ENCODE data around the gene KRTAP10-11.
"Not testable (repeated sequence)": the region's sequence is repeated elsewhere in the genome, so short reads cannot be mapped to it uniquely, and the experiment has no call there.

The KRTAP10-11 gene

GRCh38 chr21:44615466-44615865 is 30.7 kb upstream of the KRTAP10-11 start:
- no peak for DNase-seq (ENCODE audit: low spot score)

GRCh38 chr21:44615911-44616590 is 30.2 kb upstream of the KRTAP10-11 start:
- no peak for DNase-seq (ENCODE audit: low spot score)

- DNase-seq (ENCODE audit: low spot score), result no peak
These were observed 29.7 kb upstream of the KRTAP10-11 start for GRCh38 chr21:44616591-44616926.

- no peak for DNase-seq (ENCODE audit: low spot score)
These were observed 29.1 kb upstream of the KRTAP10-11 start for GRCh38 chr21:44617071-44617501.

GRCh38 chr21:44618504-44618903 is 27.7 kb upstream of the KRTAP10-11 start:
- no peak for DNase-seq (ENCODE audit: low spot score)

GRCh38 chr21:44618909-44619308 is 27.3 kb upstream of the KRTAP10-11 start:
- DNase-seq (ENCODE audit: low spot score), result peak; percentile 74

- no peak for DNase-seq (ENCODE audit: low spot score)
These were observed 26.3 kb upstream of the KRTAP10-11 start for GRCh38 chr21:44619886-44620285.

- DNase-seq (ENCODE audit: low spot score), result no peak
These were observed 22.6 kb upstream of the KRTAP10-11 start for GRCh38 chr21:44623575-44623974.

GRCh38 chr21:44625756-44626155 is 20.5 kb upstream of the KRTAP10-11 start:
- DNase-seq (ENCODE audit: low spot score), result no peak

- DNase-seq (ENCODE audit: low spot score), result peak; percentile 33
These were observed 20.0 kb upstream of the KRTAP10-11 start for GRCh38 chr21:44626262-44626661.

- no peak for DNase-seq (ENCODE audit: low spot score)
These were observed 19.5 kb upstream of the KRTAP10-11 start, which contains the start of gene KRTAP10-9 for GRCh38 chr21:44626673-44627143. TSS of gene KRTAP10-9 (plus strand) at chr21:44627093. CDS start at chr21:44627172, 79 bp downstream.

- not testable (repeated sequence) for DNase-seq (ENCODE audit: low spot score)
These were observed 18.9 kb upstream of the KRTAP10-11 start for GRCh38 chr21:44627181-44627822.

- not testable (repeated sequence) for DNase-seq (ENCODE audit: low spot score)
These were observed 18.4 kb upstream of the KRTAP10-11 start for GRCh38 chr21:44627831-44628233.

GRCh38 chr21:44628707-44629391 is 17.4 kb upstream of the KRTAP10-11 start:
- DNase-seq (ENCODE audit: low spot score), result no peak

GRCh38 chr21:44630440-44630839 is 15.8 kb upstream of the KRTAP10-11 start:
- DNase-seq (ENCODE audit: low spot score), result no peak

- DNase-seq (ENCODE audit: low spot score), result no peak
These were observed 14.1 kb upstream of the KRTAP10-11 start for GRCh38 chr21:44632067-44632466.

- DNase-seq (ENCODE audit: low spot score), result no peak
These were observed 9.8 kb upstream of the KRTAP10-11 start for GRCh38 chr21:44636209-44637017.

GRCh38 chr21:44637018-44637850 is 9.0 kb upstream of the KRTAP10-11 start, which contains the start of gene KRTAP10-10:
TSS of gene KRTAP10-10 (plus strand) at chr21:44637356. CDS start at chr21:44637418, 62 bp downstream.
- no peak for DNase-seq (ENCODE audit: low spot score)

- not testable (repeated sequence) for DNase-seq (ENCODE audit: low spot score)
These were observed 8.3 kb upstream of the KRTAP10-11 start for GRCh38 chr21:44637851-44638348.

GRCh38 chr21:44638506-44639330 is 7.5 kb upstream of the KRTAP10-11 start:
- DNase-seq (ENCODE audit: low spot score), result not testable (repeated sequence)
